NCI-H1694 treated with DMSO at 0.1 percent for 48 hours (cell line): ENCODE measurements around the gene NOG.

ENCODE experiments used
- DNase-seq: peaks from one replicate; lab custom pipeline; 2025; lab: John Stamatoyannopoulos, UW

The NOG gene

GRCh38 chr17:56636265-56636664, 42.8 kb downstream of the NOG start:
- DNase-seq = no peak

- DNase-seq = no peak
These were observed 43.8 kb downstream of the NOG start for GRCh38 chr17:56637254-56637653.

- DNase-seq = no peak
These were observed 45.1 kb downstream of the NOG start for GRCh38 chr17:56638591-56639051.

- DNase-seq = no peak
These were observed 46.0 kb downstream of the NOG start for GRCh38 chr17:56639517-56639916.

GRCh38 chr17:56640116-56640515, 46.6 kb downstream of the NOG start:
- DNase-seq = no peak

- no peak for DNase-seq
These were observed 47.9 kb downstream of the NOG start for GRCh38 chr17:56641373-56641772.

GRCh38 chr17:56641894-56642293, 48.4 kb downstream of the NOG start:
- no peak for DNase-seq

- DNase-seq = no peak
These were observed 48.9 kb downstream of the NOG start for GRCh38 chr17:56642424-56642823.
